Spleen (tissue), 11 donors: ENCODE measurements around the gene TRUB1. TPM values are rescaled to one million over a fixed set of nuclear protein-coding genes. Genes with fewer than 3 reads are reported as not detected.
"Not testable (repeated sequence)": the region's sequence is repeated elsewhere in the genome, so short reads cannot be mapped to it uniquely, and the experiment has no call there.

Experiments
- DNase-seq: peaks from one replicate; pipeline ENCODE4 v3.0.0-alpha.2; 2020
- H3K27ac ChIP-seq, 8 donors: fragments of 200-600 bp; sonication (generic) in 7 of 8; 1 replicate in 4 of 8; 2 replicates in 4 of 8; pipeline versions ENCODE4 v1.5.0 to v1.8.0; 2016 to 2021; ENCODE audit warnings: inconsistent platforms in 4 of 8, mild to moderate bottlenecking in 4 of 8, moderate library complexity in 1 of 8
- H3K27me3 ChIP-seq, 7 donors: fragments of 200-600 bp; sonication (generic) in 6 of 7; replicated peaks in 1 of 7; 1 replicate in 4 of 7; 2 replicates in 3 of 7; pipeline versions ENCODE4 v1.5.0 to v1.8.0; 2016 to 2021; ENCODE audit warnings: inconsistent platforms in 3 of 7, mild to moderate bottlenecking in 1 of 7
- H3K36me3 ChIP-seq, 6 donors: fragments of 200-600 bp; sonication (generic) in 5 of 6; 1 replicate in 4 of 6; 2 replicates in 2 of 6; pipeline versions ENCODE4 v1.5.0 to v1.8.0; 2016 to 2021; ENCODE audit warnings: inconsistent platforms in 2 of 6
- H3K4me1 ChIP-seq, 6 donors: fragments of 200-600 bp; sonication (generic) in 5 of 6; 1 replicate in 3 of 6; 2 replicates in 3 of 6; pipeline versions ENCODE4 v1.5.0 to v1.8.0; 2016 to 2021; ENCODE audit warnings: inconsistent platforms in 3 of 6
- H3K4me3 ChIP-seq, 8 donors: fragments of 200-600 bp; sonication (generic) in 7 of 8; 1 replicate in 4 of 8; 2 replicates in 4 of 8; pipeline versions ENCODE4 v1.5.0 to v1.8.0; 2016 to 2021; ENCODE audit warnings: inconsistent platforms in 4 of 8, mild to moderate bottlenecking in 4 of 8, moderate library complexity in 2 of 8
- H3K9me3 ChIP-seq, 8 donors: fragments of 200-600 bp; sonication (generic) in 7 of 8; 1 replicate in 4 of 8; 2 replicates in 4 of 8; pipeline versions ENCODE4 v1.5.0 to v1.8.0; 2016 to 2021; ENCODE audit warnings: inconsistent platforms in 4 of 8
- POLR2A ChIP-seq, 3 donors: fragments of 450-650 bp; IDR thresholded peaks; one replicate each; pipeline ENCODE4 v1.5.1; 2017; ENCODE audit warnings: antibody characterized with exemption in 3 of 3, mild to moderate bottlenecking in 1 of 3
- POLR2AphosphoS5 ChIP-seq, 3 donors: sonication (generic); formaldehyde crosslinking; IDR thresholded peaks; one replicate each; pipeline ENCODE4 v1.5.1; 2017; ENCODE audit warnings: antibody characterized with exemption in 3 of 3
- WGBS, 5 donors: extraction: QIAGEN DNeasy Blood & Tissue Kit in 3 of 5; methylation state at CpG; one replicate each; pipeline versions ENCODE4 v1.1.5 to v1.1.7; 2013 to 2018; 5-methylcytosine and 5-hydroxymethylcytosine counted together
- intact Hi-C: fragments of 100-400 bp; cut with DNase I; formaldehyde crosslinking; loops from one replicate; pipeline ENCODE4 v1.15.0; 2023; ENCODE audit warnings: low total_unique reads
- polyA plus RNA-seq, 3 donors: library from polyadenylated mRNA; stranded (reverse); fragments of 200-250 nt; gene quantifications; one replicate each; pipeline ENCODE4 v1.2.1, GENCODE V29; 2013
- total RNA-seq, 7 donors: library from RNA; depleted of rRNA in 3 of 7; stranded (reverse); fragments of >200 nt in 3 of 7; fragmentation: NEBNext Ultra II Directional in 4 of 7; extraction: Animal tissue kit (Norgen Biotek cat#: 25700) in 4 of 7; gene quantifications; one replicate each; pipeline versions ENCODE4 v1.1.0 to v1.2.1, GENCODE V29; 2016 to 2021
- TF ChIP-seq, protein P1 (sequence below), 11 experiments: fragments of 200-600 bp in 7 of 11; fragments of 450-650 bp in 4 of 11; sonication (generic) in 4 of 11; IDR thresholded peaks in 8 of 11; conservative IDR thresholded peaks in 3 of 11; 1 replicate in 7 of 11; 2 replicates in 4 of 11; pipeline versions ENCODE4 v1.4.0 to v1.8.0; 2016 to 2021; ENCODE audit warnings: antibody characterized with exemption in 11 of 11, inconsistent platforms in 4 of 11, mild to moderate bottlenecking in 1 of 11
- donor health status: healthy with polysubstance abuse.
- donor health status: DM: no; HTN: no; CAD: no; lungs with moderate emphysema.
- donor health status: DM: no; HTN: no; CAD: no.
- donor health status: Bipolar disorder and iron deficiency.
- donor health status: healthy.
- donor health status: DM: no; HTN: no; CAD: no.
- donor health status: DM: yes; HTN: yes; CAD: no.

TRUB1 gene
- total and polyA plus RNA-seq, 10 donors, result 4.8 to 22.8 (median 12.8) TPM

DNA sequence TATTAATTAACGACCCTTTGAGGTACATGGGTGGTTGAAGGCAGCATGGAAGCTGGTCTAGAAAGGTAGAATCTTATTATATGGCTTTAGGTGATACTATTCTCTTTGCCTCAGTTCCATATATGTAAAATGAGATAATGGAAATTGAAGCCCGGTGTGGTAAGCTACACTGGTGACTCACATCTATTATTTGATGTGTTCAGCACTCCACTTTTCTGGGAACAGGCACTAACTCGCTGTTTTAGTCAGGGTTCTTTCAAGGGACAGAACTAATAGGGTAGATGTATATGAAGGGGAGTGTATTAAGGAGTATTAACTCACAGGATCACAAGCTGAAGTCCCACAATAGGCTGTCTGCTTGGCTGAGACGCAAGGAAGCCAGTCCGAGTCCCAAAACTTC is 4.4 kb upstream of the TRUB1 start:
- Histone ChIP-seq H3K9me3 (peaks cover 0 to 11% (median 0%) of the 10 kb centered on the region in 8 donors), H3K36me3 (no peaks in the 10 kb centered on the region), H3K27ac (no peak overlapping the region), H3K4me3 (no peak overlapping the region), H3K27me3 (no peaks in the 10 kb centered on the region), H3K4me1 (peaks cover under 1 to 8% (median 2%) of the 10 kb centered on the region in 6 donors)
- 71 to 84% (median 78%) methylated on average over 5 of the region's 5 CpGs for WGBS, 5 donors
- intact Hi-C loops, result no loop called here
- TF ChIP-seq, protein P1, sequence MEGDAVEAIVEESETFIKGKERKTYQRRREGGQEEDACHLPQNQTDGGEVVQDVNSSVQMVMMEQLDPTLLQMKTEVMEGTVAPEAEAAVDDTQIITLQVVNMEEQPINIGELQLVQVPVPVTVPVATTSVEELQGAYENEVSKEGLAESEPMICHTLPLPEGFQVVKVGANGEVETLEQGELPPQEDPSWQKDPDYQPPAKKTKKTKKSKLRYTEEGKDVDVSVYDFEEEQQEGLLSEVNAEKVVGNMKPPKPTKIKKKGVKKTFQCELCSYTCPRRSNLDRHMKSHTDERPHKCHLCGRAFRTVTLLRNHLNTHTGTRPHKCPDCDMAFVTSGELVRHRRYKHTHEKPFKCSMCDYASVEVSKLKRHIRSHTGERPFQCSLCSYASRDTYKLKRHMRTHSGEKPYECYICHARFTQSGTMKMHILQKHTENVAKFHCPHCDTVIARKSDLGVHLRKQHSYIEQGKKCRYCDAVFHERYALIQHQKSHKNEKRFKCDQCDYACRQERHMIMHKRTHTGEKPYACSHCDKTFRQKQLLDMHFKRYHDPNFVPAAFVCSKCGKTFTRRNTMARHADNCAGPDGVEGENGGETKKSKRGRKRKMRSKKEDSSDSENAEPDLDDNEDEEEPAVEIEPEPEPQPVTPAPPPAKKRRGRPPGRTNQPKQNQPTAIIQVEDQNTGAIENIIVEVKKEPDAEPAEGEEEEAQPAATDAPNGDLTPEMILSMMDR (IDR thresholded peaks at IDR 0.05 in 8 of 11, conservative IDR thresholded peaks at IDR 0.05 in 3 of 11), result no peak
- TF ChIP-seq POLR2AphosphoS5 (IDR thresholded peaks at IDR 0.05) (no peak), POLR2A (IDR thresholded peaks at IDR 0.05) (no peak)
- DNase-seq, result no peak

DNA sequence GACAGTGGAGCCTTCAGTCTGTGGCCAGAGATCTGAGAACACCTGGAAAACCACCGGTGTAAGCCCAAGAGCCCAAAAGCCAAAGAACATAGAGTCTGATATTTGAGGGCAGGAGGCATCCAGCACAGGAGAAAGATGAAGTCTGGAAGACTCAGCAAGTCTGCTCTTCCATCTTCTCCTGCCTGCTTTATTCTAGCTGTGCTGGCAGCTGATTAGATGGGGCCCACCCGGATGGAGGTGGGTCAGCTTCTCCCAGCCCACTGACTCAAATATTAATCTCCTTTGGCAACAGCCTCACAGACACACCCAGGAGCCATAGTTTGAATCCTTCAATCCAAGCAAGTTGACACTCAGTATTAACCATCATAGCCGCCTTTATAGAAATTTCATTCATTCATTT is 4.0 kb upstream of the TRUB1 start:
- WGBS, 5 donors, result 71 to 91% (median 80%) methylated on average over 3 of the region's 3 CpGs
- H3K27ac ChIP-seq, result not testable (repeated sequence)

DNA sequence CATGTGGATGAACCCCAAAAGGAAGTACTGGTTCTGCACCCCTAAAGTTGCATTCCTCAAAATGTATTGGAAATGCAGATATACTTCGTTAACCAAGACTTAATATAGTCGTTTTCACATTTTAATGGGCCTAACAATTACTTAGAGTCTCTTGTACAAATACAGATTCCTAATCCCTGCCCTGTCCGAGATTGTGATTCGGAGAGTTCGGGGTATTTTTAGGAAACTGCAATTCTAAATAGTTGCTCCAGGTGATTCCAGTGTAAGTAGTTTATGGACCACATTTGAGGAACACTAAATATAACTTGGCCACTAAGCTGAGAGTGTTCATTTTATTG is 830 bp downstream of the TRUB1 start:
- Histone ChIP-seq H3K27me3 (no peaks in the 10 kb centered on the region), H3K4me1 (peaks cover 15 to 36% (median 22%) of the 10 kb centered on the region in 6 donors), H3K4me3 (peak overlapping the region; percentile 77 to 100 (median 94)), H3K27ac (peak overlapping the region in 6 of 8 donors; percentile 79 to 88 (median 86)), H3K36me3 (peaks cover 0 to 30% (median 19%) of the 10 kb centered on the region in 6 donors), H3K9me3 (no peaks in the 10 kb centered on the region)
- TF ChIP-seq, protein P1 (IDR thresholded peaks at IDR 0.05 in 8 of 11, conservative IDR thresholded peaks at IDR 0.05 in 3 of 11), result no peak
- TF ChIP-seq POLR2A (IDR thresholded peaks at IDR 0.05) (no peak), POLR2AphosphoS5 (IDR thresholded peaks at IDR 0.05) (no peak)
- intact Hi-C loops, result no loop called here
- 14 to 27% (median 24%) methylated on average over 5 of the region's 5 CpGs for WGBS, 5 donors
- DNase-seq, result no peak

More for the DNA sequence above, 4.0 kb upstream of the TRUB1 start:
- H3K9me3 ChIP-seq, result peaks cover 0 to 11% (median 0%) of the 10 kb centered on the region in 8 donors
- H3K27me3 ChIP-seq, intact Hi-C loops, DNase-seq, H3K36me3 ChIP-seq, H3K4me3 ChIP-seq: not testable (repeated sequence)
- peaks cover 4 to 12% (median 6%) of the 10 kb centered on the region in 6 donors for H3K4me1 ChIP-seq

DNA sequence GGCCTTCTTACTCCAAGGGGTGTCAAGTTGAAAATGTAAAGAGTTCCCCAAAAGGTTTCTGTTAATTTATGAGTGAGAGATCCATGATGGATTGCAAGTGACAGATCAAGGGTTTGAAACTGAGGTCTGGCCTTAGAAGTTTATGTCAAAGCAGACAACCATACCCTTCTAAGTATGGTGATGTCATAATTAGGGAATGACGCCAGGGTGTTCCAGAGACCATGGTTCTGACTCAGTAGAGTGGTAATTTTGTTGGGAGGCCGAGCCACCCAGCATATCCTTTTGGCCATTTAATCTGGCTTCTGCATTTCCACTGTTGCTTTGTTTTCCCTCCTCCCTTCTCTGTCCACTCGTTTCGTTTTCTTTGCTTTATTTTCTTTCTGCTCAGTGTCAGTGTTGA is 2.7 kb downstream of the TRUB1 start:
- H3K4me1 ChIP-seq, result peaks cover 15 to 36% (median 22%) of the 10 kb centered on the region in 6 donors
- no peak for DNase-seq
- H3K36me3 ChIP-seq, result peaks cover 0 to 49% (median 33%) of the 10 kb centered on the region in 6 donors
- no peaks in the 10 kb centered on the region for H3K9me3 ChIP-seq
- H3K27ac ChIP-seq, result no peak overlapping the region
- no peak overlapping the region for H3K4me3 ChIP-seq
- intact Hi-C loops, result no loop called here
- no peaks in the 10 kb centered on the region for H3K27me3 ChIP-seq
- 76 to 89% (median 85%) methylated on average over 4 of the region's 4 CpGs for WGBS, 5 donors
- TF ChIP-seq POLR2AphosphoS5 (IDR thresholded peaks at IDR 0.05), result no peak
- TF ChIP-seq POLR2A (IDR thresholded peaks at IDR 0.05), result no peak

DNA sequence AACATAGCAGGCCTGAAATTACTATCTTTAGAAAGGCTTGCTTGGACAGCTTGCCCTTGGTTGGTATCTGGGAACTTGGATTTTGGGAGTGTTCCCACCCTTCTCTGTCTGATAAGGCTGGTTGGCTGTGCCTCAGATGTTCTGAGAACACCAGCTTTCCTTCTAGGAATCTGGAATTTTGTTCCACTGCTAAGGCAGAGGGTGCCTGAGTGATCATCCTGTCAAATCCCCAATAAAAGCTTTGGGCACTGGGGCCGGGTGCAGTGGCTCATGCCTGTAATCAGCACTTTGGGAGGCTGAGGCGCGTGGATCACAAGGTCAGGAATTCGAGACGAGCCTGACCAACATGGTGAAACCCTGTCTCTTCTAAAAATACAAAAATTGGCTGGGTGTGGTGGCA is 5.0 kb downstream of the TRUB1 start:
- Histone ChIP-seq H3K27ac (no peak overlapping the region), H3K27me3 (no peaks in the 10 kb centered on the region), H3K9me3 (no peaks in the 10 kb centered on the region), H3K4me3 (no peak overlapping the region), H3K4me1 (peaks cover 15 to 32% (median 22%) of the 10 kb centered on the region in 6 donors), H3K36me3 (peaks cover 0 to 69% (median 38%) of the 10 kb centered on the region in 6 donors)
- intact Hi-C loops, result no loop called here
- no peak for DNase-seq
- WGBS, 5 donors, result 79 to 96% (median 95%) methylated on average over 5 of the region's 5 CpGs
- TF ChIP-seq, protein P1 (IDR thresholded peaks at IDR 0.05 in 8 of 11, conservative IDR thresholded peaks at IDR 0.05 in 3 of 11), result no peak
- TF ChIP-seq POLR2AphosphoS5 (IDR thresholded peaks at IDR 0.05) (no peak), POLR2A (IDR thresholded peaks at IDR 0.05) (no peak)
